ENCODE measurements around the gene NEK6. TPM values are rescaled to one million over a fixed set of nuclear protein-coding genes. Genes with fewer than 3 reads are reported as not detected.

Gene NEK6
- 111 and 115 TPM in 2 replicates for total RNA-seq
- long read RNA-seq, transcript NEK6-201 (10 exons, 3,447 nt) = major isoform, 55 of 148 reads
- long read RNA-seq, transcript NEK6-214 (10 exons, 2,573 nt) = minor isoform, 33 of 148 reads
- long read RNA-seq, partial matches to known transcripts = 14 of 148 reads
- long read RNA-seq, other reads (novel, unspliced or antisense) = 40 of 148 reads

DNA sequence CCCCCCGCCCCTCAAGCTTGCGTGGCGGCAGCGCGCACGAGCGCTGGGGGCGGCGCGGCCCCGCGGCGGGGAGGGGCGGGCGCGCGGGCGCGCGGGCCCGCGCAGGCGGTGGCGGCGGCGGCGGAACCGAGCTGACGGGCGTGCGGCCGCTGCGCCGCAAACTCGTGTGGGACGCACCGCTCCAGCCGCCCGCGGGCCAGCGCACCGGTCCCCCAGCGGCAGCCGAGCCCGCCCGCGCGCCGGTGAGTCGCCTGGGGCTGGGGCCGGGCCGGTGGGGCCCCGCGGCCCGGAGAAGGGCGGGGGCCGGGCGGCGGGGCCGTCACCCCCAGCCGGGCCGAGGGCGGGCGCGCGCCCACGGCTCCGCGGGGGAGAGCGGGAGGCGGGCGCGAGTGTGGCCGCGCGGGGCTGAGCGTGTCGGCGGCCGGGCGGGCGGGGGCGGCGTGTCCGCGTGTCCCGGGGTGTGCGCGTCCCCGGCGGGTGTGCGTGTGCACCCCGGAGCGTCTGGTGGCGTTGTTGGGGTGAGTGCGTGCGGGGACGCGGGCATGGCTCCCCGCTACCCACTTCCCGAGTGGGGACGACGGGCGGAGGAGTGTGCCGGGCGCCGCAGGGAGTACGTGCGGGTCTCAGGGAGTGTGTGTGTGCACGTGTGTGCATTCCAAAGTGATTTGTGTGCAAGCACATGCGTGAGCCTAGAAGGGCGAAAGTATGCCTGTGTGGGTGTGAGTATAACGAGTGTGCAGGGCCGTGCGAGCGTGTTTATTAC, at the start of gene NEK6:
TSS of gene NEK6 (plus strand) at position 106 of the 763 bp plus-strand sequence. CDS start 44,016 bp downstream, outside the sequence.
- H3K27ac Mint-ChIP-seq (ENCODE audit: unreplicated experiment) = peak within 1 kb of the TSS; percentile 99
- peak within 1 kb of the TSS; percentile 94 for H3K4me3 Mint-ChIP-seq (ENCODE audit: unreplicated experiment)
- DNase-seq (ENCODE audit: extremely low spot score, unreplicated experiment) = no peak
- H3K9me3 Mint-ChIP-seq (ENCODE audit: unreplicated experiment) = no peaks in the 10 kb centered on the region
- peaks cover 4% of the 10 kb centered on the region for H3K36me3 Mint-ChIP-seq (ENCODE audit: unreplicated experiment)
- TF ChIP-seq, protein P1, sequence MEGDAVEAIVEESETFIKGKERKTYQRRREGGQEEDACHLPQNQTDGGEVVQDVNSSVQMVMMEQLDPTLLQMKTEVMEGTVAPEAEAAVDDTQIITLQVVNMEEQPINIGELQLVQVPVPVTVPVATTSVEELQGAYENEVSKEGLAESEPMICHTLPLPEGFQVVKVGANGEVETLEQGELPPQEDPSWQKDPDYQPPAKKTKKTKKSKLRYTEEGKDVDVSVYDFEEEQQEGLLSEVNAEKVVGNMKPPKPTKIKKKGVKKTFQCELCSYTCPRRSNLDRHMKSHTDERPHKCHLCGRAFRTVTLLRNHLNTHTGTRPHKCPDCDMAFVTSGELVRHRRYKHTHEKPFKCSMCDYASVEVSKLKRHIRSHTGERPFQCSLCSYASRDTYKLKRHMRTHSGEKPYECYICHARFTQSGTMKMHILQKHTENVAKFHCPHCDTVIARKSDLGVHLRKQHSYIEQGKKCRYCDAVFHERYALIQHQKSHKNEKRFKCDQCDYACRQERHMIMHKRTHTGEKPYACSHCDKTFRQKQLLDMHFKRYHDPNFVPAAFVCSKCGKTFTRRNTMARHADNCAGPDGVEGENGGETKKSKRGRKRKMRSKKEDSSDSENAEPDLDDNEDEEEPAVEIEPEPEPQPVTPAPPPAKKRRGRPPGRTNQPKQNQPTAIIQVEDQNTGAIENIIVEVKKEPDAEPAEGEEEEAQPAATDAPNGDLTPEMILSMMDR (IDR thresholded peaks at IDR 0.05) = no peak
- no peaks in the 10 kb centered on the region for H3K27me3 Mint-ChIP-seq (ENCODE audit: unreplicated experiment)
- H3K4me1 Mint-ChIP-seq (ENCODE audit: unreplicated experiment) = peaks cover 56% of the 10 kb centered on the region

- no peak for DNase-seq (ENCODE audit: extremely low spot score, unreplicated experiment)
- Mint-ChIP-seq H3K27me3 (ENCODE audit: unreplicated experiment) (peaks cover 34% of the 10 kb centered on the region), H3K27ac (ENCODE audit: unreplicated experiment) (no peak overlapping the region)
These were observed 49.2 kb upstream of the NEK6 start for GRCh38 chr9:124208571-124208970.

DNA sequence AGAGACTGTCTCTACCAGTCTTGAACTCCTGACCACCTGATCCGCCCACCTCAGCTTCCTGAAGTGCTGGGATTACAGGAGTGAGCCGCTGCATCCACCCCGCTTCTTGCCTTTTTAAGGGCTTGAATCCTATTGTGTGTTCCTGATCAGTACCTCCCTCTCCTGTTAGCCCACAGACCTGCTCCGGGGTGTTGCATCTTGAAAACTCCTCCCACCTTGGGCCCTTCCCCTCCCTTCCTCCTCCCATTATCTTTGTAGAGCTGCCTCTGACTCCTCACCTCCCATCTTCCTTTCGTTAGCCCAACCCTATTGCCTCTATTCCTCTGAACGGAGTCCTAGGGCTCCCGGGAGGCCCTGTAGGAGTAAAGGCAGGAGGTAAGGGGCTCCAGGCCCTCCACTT, 48.5 kb upstream of the NEK6 start:
- TF ChIP-seq, protein P1 (IDR thresholded peaks at IDR 0.05) = no peak
- no peaks in the 10 kb centered on the region for H3K36me3 Mint-ChIP-seq (ENCODE audit: unreplicated experiment)
- H3K9me3 Mint-ChIP-seq (ENCODE audit: unreplicated experiment) = no peaks in the 10 kb centered on the region
- H3K4me3 Mint-ChIP-seq (ENCODE audit: unreplicated experiment) = no peak overlapping the region
- no peak for DNase-seq (ENCODE audit: extremely low spot score, unreplicated experiment)
- H3K27ac Mint-ChIP-seq (ENCODE audit: unreplicated experiment) = no peak overlapping the region
- H3K4me1 Mint-ChIP-seq (ENCODE audit: unreplicated experiment) = peaks cover 15% of the 10 kb centered on the region
- peaks cover 27% of the 10 kb centered on the region for H3K27me3 Mint-ChIP-seq (ENCODE audit: unreplicated experiment)

More at GRCh38 chr9:124208571-124208970, 49.2 kb upstream of the NEK6 start:
- TF ChIP-seq, protein P1 (IDR thresholded peaks at IDR 0.05) = no peak
- Mint-ChIP-seq H3K4me1 (ENCODE audit: unreplicated experiment) (peaks cover 14% of the 10 kb centered on the region), H3K9me3 (ENCODE audit: unreplicated experiment) (no peaks in the 10 kb centered on the region), H3K4me3 (ENCODE audit: unreplicated experiment) (no peak overlapping the region), H3K36me3 (ENCODE audit: unreplicated experiment) (no peaks in the 10 kb centered on the region)

DNA sequence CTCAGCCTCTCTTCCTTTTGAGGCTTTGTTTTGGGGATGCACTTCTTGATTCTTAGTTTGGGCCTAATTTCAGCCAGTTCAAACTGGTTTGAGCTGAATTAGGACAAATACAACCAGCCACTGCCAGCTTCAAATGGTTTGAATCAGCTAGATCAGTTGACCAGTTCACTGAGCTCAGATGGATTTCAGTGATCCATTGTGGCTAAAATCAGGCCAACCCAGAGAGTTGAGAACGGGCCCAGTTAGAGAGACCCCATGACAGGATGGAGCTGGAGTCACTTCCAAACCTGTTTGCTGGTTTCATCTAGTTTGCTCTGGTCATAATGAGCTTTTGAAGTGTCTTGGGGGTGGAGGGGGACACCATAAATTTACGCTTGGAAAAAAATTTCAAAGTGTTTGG, 48.0 kb upstream of the NEK6 start:
- Mint-ChIP-seq H3K4me3 (ENCODE audit: unreplicated experiment) (no peak overlapping the region), H3K27ac (ENCODE audit: unreplicated experiment) (no peak overlapping the region), H3K27me3 (ENCODE audit: unreplicated experiment) (peaks cover 25% of the 10 kb centered on the region), H3K9me3 (ENCODE audit: unreplicated experiment) (no peaks in the 10 kb centered on the region), H3K4me1 (ENCODE audit: unreplicated experiment) (peaks cover 17% of the 10 kb centered on the region), H3K36me3 (ENCODE audit: unreplicated experiment) (no peaks in the 10 kb centered on the region)
- no peak for DNase-seq (ENCODE audit: extremely low spot score, unreplicated experiment)
- TF ChIP-seq, protein P1 (IDR thresholded peaks at IDR 0.05) = no peak

GRCh38 chr9:124210697-124211096, 47.1 kb upstream of the NEK6 start:
- Mint-ChIP-seq H3K4me1 (ENCODE audit: unreplicated experiment) (peaks cover 17% of the 10 kb centered on the region), H3K27ac (ENCODE audit: unreplicated experiment) (no peak overlapping the region), H3K36me3 (ENCODE audit: unreplicated experiment) (no peaks in the 10 kb centered on the region), H3K4me3 (ENCODE audit: unreplicated experiment) (no peak overlapping the region), H3K9me3 (ENCODE audit: unreplicated experiment) (no peaks in the 10 kb centered on the region), H3K27me3 (ENCODE audit: unreplicated experiment) (peaks cover 17% of the 10 kb centered on the region)
- no peak for DNase-seq (ENCODE audit: extremely low spot score, unreplicated experiment)
- TF ChIP-seq, protein P1 (IDR thresholded peaks at IDR 0.05) = no peak

Data from osteocyte (in vitro differentiated cells).